GM18502 (cell line): Measurements from ENCODE around the gene IFRD2.

Experiments used
- ATAC-seq: cut with Tn5 transposase; IDR thresholded peaks from one replicate; pipeline ENCODE4 v1.9.1; 2021; ENCODE audit warnings: mild to moderate bottlenecking; ENCODE audit not compliant: unreplicated experiment, poor library complexity

The IFRD2 gene, protein sequence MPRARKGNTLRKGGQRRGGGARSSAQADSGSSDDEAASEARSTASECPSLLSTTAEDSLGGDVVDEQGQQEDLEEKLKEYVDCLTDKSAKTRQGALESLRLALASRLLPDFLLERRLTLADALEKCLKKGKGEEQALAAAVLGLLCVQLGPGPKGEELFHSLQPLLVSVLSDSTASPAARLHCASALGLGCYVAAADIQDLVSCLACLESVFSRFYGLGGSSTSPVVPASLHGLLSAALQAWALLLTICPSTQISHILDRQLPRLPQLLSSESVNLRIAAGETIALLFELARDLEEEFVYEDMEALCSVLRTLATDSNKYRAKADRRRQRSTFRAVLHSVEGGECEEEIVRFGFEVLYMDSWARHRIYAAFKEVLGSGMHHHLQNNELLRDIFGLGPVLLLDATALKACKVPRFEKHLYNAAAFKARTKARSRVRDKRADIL

DNA sequence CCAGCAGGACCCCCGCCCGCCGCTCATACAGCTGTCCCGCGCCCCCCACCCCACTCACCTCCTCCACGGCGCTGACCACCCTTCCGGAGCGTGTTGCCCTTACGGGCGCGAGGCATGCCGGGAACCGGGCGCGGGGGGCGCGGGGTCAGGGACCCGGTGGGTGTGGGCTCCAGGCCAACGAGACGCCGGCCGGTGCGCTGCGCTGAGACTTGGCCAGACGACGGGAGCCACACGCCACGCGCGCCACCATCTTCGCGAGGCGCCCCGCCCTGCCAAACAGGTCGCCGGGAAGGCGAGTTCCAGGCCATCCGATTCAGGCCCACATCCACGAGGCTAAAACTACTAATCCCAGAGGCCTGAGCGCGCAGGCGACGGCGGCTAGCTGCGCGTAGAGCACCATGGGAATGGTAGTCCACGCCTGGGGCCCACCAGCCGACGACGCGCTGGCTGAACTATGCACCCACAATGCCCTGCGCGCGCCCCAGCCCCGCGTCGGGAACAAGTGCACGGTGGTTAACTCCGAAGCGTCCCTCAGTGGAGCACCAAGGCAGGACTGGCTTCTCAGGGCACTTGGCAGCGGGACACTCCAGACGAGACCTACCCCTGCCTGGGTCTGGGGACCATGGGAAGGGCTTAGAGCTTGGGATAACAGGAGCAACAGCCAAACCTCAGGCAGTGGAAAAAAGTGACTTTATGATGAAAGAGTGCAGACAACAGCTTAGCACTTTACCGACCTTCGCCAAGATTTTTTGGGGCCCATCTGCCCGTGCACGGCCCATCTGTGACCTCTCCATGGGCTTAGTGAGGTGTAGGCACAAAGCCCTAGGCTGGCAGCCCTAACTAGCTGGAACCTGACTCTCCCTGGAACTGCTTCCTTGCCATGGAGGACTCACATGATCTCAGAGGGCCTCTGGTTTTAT lies at the start of gene IFRD2:
Gene IFRD2 (minus strand): TSS at position 271 of the 920 bp plus-strand sequence. CDS start 155 bp downstream, at position 116.
- peak; percentile 95 for ATAC-seq

DNA sequence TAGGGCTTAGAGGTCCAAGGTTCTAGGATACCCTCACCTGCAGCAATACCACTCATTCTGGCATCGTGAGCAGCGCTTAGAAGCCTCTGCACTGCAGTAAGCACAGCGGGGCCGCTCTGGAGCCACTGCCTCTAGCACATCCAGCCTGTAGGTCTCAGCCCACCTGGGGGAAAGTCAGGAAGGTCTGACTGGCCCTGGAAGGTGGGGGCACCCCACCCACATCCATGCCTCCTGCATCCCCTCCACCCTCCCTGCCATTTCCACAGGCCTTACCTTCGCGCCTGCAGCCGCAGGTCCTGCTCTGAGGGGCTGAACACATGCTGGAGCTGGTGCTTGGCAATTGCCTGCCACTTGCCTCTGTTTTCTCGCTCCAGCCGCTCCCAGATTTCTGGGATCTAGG lies 49.3 kb upstream of the IFRD2 start:
- ATAC-seq: no peak

DNA sequence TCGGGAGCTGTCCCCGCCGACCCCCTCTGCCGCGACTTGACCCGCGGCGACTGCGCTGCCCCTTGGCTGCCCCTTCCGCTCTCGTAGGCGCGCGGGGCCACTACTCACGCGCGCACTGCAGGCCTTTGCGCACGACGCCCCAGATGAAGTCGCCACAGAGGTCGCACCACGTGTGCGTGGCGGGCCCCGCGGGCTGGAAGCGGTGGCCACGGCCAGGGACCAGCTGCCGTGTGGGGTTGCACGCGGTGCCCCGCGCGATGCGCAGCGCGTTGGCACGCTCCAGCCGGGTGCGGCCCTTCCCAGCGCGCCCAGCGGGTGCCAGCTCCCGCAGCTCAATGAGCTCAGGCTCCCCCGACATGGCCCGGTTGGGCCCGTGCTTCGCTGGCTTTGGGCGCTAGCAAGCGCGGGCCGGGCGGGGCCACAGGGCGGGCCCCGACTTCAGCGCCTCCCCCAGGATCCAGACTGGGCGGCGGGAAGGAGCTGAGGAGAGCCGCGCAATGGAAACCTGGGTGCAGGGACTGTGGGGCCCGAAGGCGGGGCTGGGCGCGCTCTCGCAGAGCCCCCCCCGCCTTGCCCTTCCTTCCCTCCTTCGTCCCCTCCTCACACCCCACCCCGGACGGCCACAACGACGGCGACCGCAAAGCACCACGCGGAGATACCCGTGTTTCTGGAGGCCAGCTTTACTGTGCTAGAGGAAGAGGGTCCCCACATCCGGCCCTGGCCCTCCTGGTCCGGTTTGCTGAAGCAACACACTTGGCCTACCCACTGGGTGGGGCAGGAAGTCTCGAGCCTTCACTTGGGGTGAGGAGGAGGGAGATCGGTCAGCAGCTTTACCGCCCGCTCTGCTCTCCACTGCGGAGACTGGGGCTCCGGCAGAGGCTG lies 48.5 kb upstream of the IFRD2 start, which contains the start of gene RASSF1:
Gene RASSF1 (minus strand): TSS at position 389 of the 882 bp plus-strand sequence. CDS start 31 bp downstream, at position 358.
- no peak for ATAC-seq

DNA sequence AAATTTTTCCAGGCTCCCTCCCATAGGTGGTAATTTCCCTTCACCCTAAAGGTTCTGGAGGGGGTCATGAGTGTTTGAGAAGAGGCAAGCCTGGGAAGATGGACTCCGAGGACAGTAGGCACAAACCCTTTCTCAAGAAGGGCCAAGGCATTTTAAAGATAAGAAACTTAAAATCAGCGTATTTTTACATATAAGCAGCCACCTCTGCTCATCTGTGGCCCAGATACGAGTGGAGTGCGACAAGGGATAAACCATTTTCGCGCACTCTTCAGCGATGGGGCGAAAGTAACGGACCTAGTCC lies 47.9 kb upstream of the IFRD2 start:
- no peak for ATAC-seq

DNA sequence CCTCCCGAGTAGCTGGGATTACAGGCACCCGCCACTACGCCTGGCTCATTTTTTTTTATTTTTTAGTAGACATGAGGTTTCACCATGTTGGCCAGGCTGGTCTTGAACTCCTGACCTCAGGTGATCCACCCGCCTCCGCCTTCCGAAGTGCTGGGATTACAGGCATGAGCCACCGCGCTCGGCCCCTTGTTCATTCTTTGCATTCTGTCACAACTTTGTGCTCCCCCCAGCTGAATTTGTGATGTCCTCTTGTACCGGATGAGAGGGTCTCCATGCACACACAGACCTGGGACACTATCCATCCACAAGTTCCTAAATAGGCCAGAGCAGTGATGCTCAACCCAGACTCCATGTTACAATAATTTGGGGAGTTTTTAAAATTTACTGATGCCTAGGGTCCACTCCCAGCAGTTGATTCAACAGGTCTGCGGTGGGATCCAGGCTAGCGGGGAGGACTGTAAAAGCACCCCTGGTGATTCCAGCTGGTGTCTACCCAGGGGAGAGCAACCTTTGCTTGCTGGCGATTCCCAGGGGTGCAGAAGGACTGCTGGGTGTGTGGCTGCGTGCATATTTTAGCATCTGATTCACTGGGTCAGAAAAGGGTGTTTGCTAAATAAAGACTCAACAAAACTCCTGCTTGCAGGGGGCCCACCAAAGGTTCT lies 47.4 kb upstream of the IFRD2 start:
- ATAC-seq: no peak

DNA sequence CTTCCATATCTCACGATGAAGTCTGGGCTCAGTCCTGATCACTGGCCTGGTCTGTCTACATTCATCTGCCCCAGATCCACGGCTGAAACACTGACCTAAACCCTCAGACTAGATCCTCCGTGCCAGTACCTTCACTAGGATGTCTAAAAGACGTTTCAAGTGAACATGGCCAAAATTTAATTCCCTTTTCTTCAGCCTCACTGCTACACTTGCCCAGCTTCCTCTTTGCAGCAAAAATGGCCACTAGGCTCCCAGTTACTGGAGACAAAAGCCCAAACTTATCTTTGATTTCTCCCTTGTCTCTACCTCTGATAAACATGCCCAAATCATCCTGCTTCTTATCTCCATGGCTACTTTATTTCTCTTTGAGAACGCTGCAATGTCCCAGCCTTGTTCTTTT lies 46.7 kb upstream of the IFRD2 start:
- ATAC-seq: no peak

DNA sequence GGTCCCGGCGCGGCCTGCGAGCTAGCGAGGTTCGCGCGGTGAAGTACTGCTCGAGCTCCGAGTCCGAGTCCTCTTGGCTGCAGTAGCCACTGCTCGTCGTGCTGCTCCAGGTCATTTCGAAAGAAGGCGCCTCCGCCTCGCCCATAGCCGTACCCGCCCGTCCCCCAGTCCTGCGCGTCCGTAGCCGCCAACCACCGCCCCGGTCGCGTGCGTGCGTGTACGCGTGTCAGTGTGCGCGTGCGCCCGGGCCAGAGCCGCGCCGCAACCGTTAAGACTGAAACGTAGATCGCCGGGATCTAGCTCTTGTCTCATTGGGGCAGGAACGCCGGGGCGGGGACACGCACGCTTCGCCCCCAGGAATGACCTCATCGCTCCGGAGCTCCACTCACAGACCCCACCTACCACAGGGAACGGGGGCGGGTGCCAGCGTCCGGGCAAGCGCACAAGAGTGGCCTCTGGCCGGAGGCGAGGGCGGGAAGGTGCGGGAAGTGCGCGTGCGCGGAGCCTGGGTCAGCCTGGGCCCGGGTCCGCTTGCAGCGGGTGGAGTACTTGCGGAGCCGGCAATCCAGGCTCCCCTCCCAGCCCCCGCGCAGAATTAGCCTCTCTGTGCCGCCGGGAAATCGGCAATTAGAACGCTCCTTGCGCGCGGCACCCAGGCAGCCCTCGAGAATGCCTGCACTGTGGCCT lies 45.1 kb upstream of the IFRD2 start:
- peak; percentile 79 for ATAC-seq

DNA sequence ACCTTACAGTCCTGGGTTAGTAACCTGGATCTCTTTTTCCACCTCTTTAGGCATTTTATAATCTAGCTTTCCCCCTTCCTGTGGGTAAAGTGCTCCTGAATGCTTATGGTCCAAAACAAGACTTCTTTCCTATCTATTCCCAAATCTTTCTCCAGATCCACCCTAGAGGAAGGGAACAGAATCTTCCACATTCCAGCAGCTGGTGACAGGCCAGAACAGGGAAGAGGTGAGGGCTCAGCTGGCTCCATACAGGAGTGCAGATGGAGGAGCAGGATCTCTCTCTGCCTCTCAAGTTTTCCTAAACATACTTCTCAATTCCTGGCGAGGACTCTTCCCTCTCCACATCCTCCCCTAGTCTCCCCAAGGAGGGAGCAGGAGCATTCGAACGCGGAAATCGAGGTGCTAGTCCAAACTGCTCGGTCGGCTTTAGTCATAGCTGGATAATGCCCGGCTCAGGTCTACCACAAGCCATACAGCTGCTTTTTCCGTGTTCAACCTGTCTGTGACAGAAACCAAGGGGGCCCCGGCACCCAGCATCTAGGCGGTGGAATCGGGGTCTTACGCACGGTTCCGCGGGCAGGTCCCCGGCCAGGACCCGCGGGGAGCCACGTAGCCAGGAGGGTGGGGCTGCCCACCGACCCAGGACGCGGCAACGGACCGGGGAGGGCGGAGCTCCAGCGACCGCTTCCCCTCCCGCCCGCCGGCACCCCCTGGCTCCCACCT lies 44.4 kb upstream of the IFRD2 start:
- peak; percentile 33 for ATAC-seq

DNA sequence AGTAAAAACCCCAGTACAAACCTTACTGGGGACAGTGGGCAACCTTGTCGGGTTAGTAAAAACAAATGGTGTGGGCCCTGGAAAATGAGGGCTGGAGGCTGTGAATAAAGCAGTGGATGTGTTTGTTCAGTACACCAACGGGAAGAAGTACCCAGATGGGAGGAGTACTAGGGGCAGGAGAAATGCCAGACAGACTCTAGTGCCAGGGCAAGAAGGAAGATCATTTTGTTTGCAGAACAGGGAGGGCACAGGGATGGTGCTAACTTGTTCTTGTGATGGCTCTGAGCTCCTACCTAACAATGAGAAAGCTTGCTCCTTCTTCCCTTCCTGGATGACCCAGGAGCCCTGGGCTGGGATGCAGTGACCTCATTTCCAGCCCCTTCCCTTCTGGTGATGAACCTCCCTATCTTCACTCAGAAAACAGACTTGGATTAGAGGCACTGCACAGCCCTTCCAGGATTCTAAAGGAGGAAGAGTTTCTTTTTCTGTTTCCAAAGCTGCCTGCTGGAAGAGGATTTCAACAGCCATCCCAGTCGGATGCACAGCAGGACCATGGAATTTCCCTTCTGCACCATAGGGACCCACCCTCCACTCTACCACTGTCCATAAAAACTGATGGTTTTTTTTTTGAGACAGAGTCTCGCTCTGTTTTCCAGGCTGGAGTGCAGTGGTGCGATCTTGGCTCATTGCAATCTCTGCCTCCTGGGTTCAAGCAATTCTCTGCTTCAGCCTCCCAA lies 42.3 kb upstream of the IFRD2 start:
- no peak for ATAC-seq

DNA sequence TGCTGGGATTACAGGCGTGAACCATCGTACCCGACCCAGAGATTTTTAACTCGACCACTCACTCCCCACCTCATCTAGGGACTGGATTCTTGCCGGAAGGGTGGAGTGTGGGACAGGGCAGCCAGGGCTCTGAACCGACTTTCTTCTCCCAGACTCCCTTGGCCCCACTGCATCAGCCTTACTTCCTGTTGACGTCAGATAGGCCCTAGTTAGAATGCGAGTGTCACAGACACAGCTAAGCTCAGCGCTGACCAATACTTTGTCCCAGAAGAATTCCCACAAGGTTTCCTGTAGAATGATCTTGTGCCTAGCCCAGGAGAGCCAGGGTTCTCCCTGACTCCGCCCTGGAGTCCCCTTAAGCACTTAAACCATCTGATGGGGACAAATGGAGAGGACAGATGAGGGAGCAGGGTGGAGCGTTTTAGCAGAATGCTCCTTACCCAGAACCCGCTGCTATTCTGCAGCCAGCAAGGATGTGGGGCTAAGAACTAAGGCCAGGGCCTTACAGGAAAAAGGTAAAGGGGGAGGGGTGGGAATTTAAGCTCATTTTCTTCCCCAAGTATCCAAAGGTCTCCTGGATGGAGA lies 41.6 kb upstream of the IFRD2 start:
- no peak for ATAC-seq

DNA sequence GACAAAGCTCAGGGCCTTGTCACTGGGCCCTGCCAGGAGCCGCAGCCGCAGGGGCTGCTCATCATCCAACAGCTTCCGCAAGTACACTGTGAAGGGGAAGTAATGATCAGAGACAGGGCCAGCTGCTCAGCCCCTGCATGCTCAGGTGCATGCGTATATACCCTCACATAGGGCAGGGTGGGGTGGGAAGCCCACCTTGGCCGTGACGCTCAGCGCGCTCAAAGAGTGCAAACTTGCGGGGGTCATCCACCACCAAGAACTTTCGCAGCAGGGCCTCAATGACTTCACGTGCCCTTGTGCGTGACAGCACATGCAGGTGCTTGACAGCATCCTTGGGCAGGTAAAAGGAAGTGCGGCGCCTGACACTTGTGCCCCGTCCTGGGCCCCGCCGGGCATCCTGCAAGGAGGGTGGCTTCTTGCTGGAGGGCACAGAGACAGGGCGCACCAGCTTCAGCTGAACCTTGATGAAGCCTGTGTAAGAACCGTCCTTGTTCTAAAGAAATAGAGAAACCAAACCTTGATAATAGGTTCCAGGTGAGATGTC lies 39.2 kb upstream of the IFRD2 start:
- ATAC-seq: no peak

DNA sequence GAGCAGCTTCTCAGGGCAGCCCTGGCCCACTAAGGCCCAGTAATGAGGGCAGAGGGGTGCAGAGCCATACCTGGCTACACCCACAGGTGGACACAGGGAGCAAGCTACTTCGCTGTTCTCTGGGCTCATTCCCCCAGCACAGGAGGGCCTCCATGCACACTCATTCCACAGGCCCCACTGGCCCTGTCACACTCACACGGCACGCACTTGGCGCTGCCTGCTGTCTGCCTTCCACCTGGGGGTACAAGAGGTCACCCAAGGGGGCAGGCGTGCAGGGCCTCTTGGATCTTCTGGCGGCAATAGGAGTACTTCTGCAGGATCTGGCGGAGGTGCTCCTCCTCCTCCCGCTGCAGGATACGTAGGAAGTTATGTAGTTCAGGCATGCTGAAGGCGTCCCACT lies 38.1 kb upstream of the IFRD2 start:
- ATAC-seq: no peak

DNA sequence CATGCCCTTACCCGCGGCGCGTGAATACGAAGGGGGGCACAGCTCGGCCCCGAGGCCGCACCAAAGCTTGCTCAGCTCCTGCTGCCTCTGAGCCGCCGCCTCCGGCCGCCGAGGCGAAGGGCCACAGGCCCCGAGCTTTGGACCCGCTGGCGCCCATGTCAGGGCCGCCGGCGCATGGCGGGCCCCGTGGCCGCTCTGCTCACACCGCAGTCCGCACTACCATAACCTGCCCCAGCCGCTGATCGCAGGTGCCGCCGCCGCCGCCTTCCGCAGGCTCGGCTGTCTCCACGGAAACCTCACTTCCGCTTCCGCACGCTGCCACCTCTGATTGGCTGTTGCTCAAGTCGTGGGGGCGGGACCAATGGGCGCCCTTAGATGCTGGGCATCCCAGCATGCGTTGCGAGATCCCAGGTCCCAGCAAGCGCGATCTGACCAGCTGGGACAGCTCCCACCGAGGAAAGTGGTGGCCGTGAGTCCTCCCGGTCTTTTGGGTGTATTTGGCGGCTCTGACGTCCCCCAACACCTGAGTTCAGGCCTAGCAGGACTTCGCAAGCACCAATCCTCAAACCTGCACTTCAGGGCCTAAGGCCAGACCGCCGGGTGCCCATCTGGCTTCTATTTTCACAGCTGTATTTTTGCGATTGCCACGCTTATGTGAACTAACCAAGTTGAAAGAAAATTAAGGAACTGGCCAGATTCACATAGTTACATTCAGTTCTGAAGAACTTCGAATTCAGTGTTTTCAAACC lies 35.9 kb upstream of the IFRD2 start, which contains the start of gene TUSC2:
Gene TUSC2 (minus strand): TSS at position 281 of the 749 bp plus-strand sequence. CDS start 124 bp downstream, at position 157.
- ATAC-seq: peak; percentile 88

DNA sequence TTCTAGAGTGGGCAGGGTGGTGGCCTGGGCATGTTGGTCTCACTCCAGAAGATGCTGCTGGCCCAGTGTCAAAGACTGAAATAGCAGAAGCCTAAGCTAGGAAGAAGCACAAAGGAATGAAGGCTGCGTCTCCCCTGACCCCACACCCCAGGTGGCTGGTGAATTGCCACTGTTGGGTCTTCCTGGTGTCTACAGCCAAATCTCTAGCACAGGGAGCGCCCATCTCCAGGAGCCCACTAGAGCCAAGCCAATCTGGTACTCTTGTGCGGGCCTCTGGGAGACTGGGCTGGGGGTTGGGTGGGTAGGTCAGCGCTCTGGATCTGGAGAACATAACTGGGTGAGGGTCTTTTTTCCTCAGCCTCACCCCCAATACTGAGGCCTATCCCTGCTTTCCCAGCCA lies 34.9 kb upstream of the IFRD2 start:
- ATAC-seq: no peak

DNA sequence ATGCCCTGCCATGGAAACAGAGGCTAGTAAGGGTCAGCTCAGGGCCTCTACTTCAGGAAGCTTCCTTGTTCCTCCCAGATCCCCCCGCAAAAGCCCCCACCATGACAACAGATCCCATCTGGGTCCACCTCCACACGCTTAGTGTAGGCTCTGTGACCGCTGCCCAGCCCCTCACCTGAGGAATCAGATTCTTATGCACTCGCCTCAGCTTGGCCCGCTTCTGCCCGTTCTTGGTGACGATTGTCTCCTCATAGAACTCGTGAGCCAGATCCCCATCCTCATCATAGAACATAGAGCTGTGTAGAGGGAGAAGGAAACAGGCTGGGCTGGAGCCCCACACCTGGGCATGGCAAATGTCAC lies 33.9 kb upstream of the IFRD2 start:
- no peak for ATAC-seq

DNA sequence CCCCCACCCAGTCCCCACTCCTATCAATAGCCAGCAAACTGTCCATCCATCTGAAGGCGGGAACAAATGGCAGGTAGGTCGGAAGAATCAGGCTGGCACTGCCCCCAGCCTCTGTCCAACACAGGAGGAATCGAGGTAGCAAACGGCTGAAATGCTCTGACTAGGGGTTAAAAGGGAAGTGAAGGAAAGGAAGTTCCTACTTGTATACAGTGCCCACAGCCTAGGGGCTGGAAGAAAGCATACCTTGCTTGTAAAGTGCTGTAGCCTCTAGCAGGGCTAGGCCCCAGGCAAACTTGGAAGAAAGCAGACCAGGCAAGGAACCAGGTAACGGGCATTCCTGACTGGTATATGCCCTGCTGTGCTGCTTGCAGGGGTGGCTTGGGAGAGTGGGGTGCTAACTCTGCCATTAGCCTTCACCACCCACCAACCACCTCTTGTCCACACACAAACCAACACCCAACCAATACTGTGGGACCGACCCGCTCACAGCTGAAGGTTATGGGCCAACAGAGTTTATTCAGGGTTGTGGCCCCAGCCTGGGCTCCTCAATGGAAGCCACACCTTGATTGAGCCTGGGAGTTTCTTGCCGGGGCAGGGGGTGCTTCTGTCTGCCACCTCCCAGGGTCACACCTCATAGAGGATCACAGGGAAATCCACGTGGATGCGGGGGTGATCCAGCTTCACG lies 33.4 kb upstream of the IFRD2 start:
- no peak for ATAC-seq
